HEK293T (cell line): Measurements from ENCODE around the gene STEAP1B.

Source experiments
- ARNT ChIP-seq: fragments of 450-650 bp; IDR thresholded peaks from 2 replicates; pipeline ENCODE4 v1.6.1; 2017; ENCODE audit warnings: mild to moderate bottlenecking
- FOXM1 ChIP-seq: fragments of 450-650 bp; IDR thresholded peaks from 2 replicates; pipeline ENCODE4 v1.6.1; 2017; ENCODE audit warnings: mild to moderate bottlenecking, borderline replicate concordance
- HDGF ChIP-seq: fragments of 450-650 bp; IDR thresholded peaks from 2 replicates; pipeline ENCODE4 v1.6.1; 2017; ENCODE audit warnings: antibody characterized with exemption, borderline replicate concordance
- SP1 ChIP-seq: fragments of 450-650 bp; IDR thresholded peaks from 2 replicates; pipeline ENCODE4 v1.6.1; 2017
- SUZ12 ChIP-seq: fragments of 450-650 bp; IDR thresholded peaks from 2 replicates; pipeline ENCODE4 v1.6.1; 2016; ENCODE audit warnings: mild to moderate bottlenecking

GRCh38 chr7:22447762-22448161 lies 52.2 kb downstream of the STEAP1B start:
- TF ChIP-seq SP1, result no peak
- TF ChIP-seq HDGF, result no peak
- no peak for TF ChIP-seq FOXM1
- TF ChIP-seq SUZ12, result no peak
- no peak for TF ChIP-seq ARNT
